GM12873 (cell line): ENCODE results near the gene GINS2.

Experiments used
- CTCF ChIP-seq: IDR thresholded peaks from 2 replicates; pipeline ENCODE4 v1.5.1; 2012; ENCODE audit warnings: low read depth, mild to moderate bottlenecking, moderate library complexity, low read length, control low read depth; ENCODE audit not compliant: insufficient read depth; ENCODE audit errors: missing control alignments

Gene GINS2

GRCh38 chr16:85659805-85660511, 28.8 kb downstream of the GINS2 start:
- peak; percentile 95 for TF ChIP-seq CTCF

- TF ChIP-seq CTCF = no peak
Observed at GRCh38 chr16:85659336-85659735, 29.4 kb downstream of the GINS2 start.

DNA sequence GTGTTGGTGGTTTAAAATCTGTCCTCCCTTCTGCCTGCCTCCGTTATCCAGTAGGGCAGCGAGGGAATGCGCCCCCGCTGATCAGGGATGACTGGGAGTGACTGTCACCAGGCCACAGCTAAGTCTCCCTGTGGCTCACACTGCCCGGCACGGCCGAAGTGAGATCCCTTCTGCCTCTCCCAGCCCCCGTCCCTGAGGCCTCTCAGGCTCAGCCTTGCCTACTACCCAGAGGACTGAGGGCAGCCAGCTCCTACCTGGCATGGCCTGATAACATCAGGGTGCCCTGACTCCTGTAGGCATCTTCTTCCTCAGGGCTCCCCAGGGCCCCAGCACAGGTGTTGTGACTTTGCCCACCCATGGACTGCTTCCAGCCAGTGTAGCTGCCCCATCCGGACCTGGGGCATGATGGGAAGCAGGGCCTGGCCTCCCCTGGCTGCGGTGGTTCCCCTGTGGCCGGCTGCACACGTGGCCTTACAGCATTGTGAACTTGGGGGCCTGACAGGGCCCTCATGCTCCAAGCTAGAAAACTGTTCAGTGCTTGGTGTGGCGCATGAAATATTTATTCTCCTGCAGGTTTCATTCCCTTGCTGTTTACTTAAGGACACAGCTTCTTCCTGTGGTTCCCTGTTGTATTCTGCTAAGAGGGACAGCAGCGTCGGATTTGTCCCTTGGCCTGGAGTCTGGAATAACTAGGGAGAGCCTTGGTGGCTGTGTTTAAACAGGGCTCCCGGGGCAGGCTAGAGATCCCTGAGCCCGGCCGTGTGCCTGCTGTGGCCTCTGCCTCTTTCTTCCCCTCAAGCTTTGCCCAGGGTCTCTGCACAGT, 30.0 kb downstream of the GINS2 start:
- TF ChIP-seq CTCF = no peak

- TF ChIP-seq CTCF = no peak
Observed at GRCh38 chr16:85657996-85658395, 30.8 kb downstream of the GINS2 start.

- no peak for TF ChIP-seq CTCF
Observed at GRCh38 chr16:85657267-85657650, 31.5 kb downstream of the GINS2 start.

DNA sequence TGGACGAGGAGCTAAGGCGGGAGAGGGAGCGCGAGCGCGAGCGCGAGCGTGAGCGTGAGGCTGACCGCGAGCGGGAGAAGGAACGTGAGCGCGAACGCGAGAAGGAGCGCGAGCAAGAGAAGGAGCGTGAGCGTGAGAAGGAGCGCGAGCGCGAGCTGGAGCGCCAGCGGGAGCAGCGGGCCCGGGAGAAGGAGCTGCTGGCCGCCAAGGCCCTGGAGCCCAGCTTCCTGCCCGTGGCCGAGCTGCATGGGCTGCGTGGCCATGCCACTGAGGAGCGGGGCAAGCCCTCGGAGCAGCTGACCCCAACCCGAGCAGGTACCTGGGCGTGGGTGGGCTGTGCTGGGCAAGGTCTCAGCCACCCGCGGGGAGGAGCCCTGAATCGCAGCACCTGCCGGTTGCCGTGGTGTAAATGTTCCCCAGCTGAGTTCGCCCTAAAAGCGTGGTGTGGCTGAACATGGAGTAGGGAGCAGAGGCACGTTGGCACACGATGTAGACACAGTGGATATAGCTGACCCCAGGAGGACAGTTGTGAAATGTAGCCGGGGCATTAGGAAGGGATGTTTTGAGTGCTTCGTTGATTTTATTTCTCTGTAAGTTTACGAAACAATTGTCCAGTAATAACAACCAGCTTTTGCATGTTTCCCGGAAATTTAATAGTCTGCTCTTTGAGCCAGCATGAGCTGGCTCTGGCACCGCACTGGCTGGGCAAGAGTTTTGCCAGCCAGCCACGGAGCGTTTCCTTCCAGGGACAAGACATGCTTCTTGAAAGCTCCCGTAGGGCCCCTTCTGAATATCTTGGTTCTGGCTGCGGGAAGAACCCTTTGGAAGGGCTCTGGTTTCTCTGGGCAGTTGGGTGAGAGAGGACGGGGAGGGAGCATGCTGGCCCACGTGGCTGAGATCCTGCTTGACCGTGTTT, 32.1 kb downstream of the GINS2 start:
- no peak for TF ChIP-seq CTCF
